Measurements from ENCODE around the gene ARHGAP10.

GRCh38 chr4:147788791-147789190 is 56.9 kb downstream of the ARHGAP10 start:
- no peak for TF ChIP-seq CTCF (conservative IDR thresholded peaks at IDR 0.05 in 1 of 2, IDR thresholded peaks at IDR 0.05 in 1 of 2; ENCODE audit: extremely low read depth in 1 of 2, insufficient read depth in 1 of 2, low read depth in 1 of 2, low read length in 2 of 2)
- TF ChIP-seq EZH2 (IDR thresholded peaks at IDR 0.05; ENCODE audit: borderline replicate concordance, low read length), result no peak
